ENCODE data around the gene SMYD4. TPM values are rescaled to one million over a fixed set of nuclear protein-coding genes. Genes with fewer than 3 reads are reported as not detected.

Gene SMYD4
- total RNA-seq, 1 experiment from 2014 or later: 32.1 TPM

DNA sequence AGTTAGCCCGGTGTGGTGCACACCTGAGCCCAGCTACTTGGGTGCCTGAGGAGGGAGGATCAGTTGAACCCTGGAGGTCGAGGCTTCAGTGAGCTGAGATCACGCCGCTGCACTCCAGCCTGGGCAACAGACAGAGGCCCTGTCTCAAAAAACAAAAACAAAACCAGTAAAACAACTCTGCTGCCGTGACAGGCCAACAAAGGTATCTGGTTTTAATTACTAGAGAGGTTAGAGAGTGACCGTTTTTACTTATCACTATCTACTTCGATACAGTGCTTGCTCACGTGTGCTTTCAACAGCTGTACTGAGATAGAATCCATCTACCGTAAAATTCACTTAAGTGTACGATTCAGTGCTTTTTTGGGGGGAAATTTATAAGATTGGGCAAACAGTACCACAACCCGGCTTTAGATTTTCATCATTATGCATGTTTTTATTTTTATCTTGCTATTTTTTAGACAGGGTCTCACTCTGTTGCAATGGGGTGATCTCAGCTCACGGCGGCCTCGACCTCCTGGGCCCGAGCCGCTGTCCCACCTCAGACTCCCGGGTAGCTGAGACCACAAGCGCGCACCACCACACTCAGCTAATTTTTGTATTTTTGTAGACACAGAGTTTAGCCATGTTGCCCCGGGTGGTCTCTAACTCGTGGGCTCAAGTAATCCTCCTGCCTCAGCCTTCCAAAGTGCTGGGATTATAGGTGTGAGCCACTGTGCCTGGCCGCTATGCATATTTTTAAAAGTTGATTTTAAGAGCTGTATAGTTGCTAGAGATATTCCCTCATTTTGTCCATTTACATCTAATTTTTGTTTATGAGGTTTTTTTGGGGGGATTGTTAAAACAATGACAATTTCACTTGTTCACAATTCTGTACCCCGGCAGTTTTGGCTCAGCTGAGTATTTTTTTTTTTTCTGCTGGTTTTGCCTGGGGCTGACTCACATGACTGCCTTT is 36.9 kb downstream of the SMYD4 start:
- H3K27me3 Mint-ChIP-seq (ENCODE audit: insufficient read depth, unreplicated experiment): no peaks in the 10 kb centered on the region
- intact Hi-C loops (cut with micrococcal nuclease; ENCODE audit: unreplicated experiment): no loop called here
- no peaks in the 10 kb centered on the region for H3K9me3 Mint-ChIP-seq (ENCODE audit: unreplicated experiment)
- CTCF ChIA-PET: interaction anchor here (0.6 kb wide), 1 partner anchor 69 kb away, joined by 6 read pairs; no protein-coding TSS in a partner anchor
- POLR2A ChIA-PET: no interaction called here
- H3K27ac Mint-ChIP-seq (ENCODE audit: unreplicated experiment): no peak overlapping the region
- peaks cover 40% of the 10 kb centered on the region for H3K36me3 Mint-ChIP-seq (ENCODE audit: insufficient read depth, unreplicated experiment)
- DNase-seq: no peak
- no peak for TF ChIP-seq CTCF (IDR thresholded peaks at IDR 0.05; ENCODE audit: insufficient read depth in 1 of 2, low read depth in 1 of 2, low read length in 1 of 2, severe bottlenecking in 1 of 2, unreplicated experiment in 1 of 2)
- Histone ChIP-seq H3K4me1 (no peaks in the 10 kb centered on the region), H3K27me3 (replicated peaks; ENCODE audit: control insufficient read depth, insufficient read depth, low read length) (no peaks in the 10 kb centered on the region), H3K36me3 (ENCODE audit: control insufficient read depth, insufficient read depth, low read length) (no peaks in the 10 kb centered on the region), H3K9me3 (no peaks in the 10 kb centered on the region), H3K4me3 (ENCODE audit: low read depth, low read length) (no peak overlapping the region)
- H3K4me1 Mint-ChIP-seq (ENCODE audit: low read depth, unreplicated experiment): no peaks in the 10 kb centered on the region
- H3K4me3 Mint-ChIP-seq (ENCODE audit: unreplicated experiment): no peak overlapping the region
- no TSS peak for BruUV-seq (replicated peaks)

- Mint-ChIP-seq H3K4me1 (ENCODE audit: low read depth, unreplicated experiment) (no peaks in the 10 kb centered on the region), H3K27me3 (ENCODE audit: insufficient read depth, unreplicated experiment) (no peaks in the 10 kb centered on the region), H3K9me3 (ENCODE audit: unreplicated experiment) (no peaks in the 10 kb centered on the region), H3K27ac (ENCODE audit: unreplicated experiment) (no peak overlapping the region), H3K36me3 (ENCODE audit: insufficient read depth, unreplicated experiment) (peaks cover 30% of the 10 kb centered on the region), H3K4me3 (ENCODE audit: unreplicated experiment) (no peak overlapping the region)
- intact Hi-C loops (cut with micrococcal nuclease; ENCODE audit: unreplicated experiment): no loop called here
- Histone ChIP-seq H3K36me3 (ENCODE audit: control insufficient read depth, insufficient read depth, low read length) (peaks cover 2% of the 10 kb centered on the region; the same call in 1 of the 2 replicates), H3K4me1 (no peaks in the 10 kb centered on the region), H3K27me3 (replicated peaks; ENCODE audit: control insufficient read depth, insufficient read depth, low read length) (no peaks in the 10 kb centered on the region), H3K9me3 (no peaks in the 10 kb centered on the region), H3K4me3 (ENCODE audit: low read depth, low read length) (no peak overlapping the region)
- DNase-seq: no peak
- POLR2A ChIA-PET: no interaction called here
- no TSS peak for BruUV-seq (replicated peaks)
- CTCF ChIA-PET: no interaction called here
- no peak for TF ChIP-seq CTCF (IDR thresholded peaks at IDR 0.05; ENCODE audit: insufficient read depth in 1 of 2, low read depth in 1 of 2, low read length in 1 of 2, severe bottlenecking in 1 of 2, unreplicated experiment in 1 of 2)
These were observed 39.8 kb downstream of the SMYD4 start for GRCh38 chr17:1789936-1790335.

DNA sequence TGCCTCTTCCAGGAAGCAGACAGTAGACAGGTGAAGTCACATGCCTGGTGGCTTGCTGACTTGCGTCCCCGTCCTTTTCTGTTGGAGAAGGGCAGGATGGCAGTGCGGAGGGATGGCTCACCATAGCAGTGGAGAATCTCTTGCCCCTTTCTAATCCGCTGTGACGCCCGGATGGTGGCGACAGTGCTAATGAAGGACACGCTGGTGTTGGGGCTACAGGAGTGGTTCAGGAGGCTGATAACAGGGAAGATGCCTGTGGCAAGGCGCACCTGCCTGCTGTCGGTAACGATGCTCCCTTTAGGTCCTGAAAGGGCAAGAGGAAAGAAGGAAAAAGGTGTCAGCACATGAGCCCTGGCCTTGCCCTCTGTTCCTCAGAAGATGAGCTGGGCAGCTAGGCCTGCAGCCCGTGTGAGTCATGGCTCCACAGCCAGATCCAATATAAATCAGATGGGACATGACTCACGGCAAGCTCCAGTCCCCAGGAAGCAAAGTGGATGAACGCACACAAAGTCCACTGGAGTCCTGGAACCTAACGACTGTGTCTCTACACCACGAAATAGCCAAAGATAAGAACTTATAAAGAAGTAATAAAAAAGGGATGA is 42.3 kb downstream of the SMYD4 start:
- no peak for DNase-seq
- no peaks in the 10 kb centered on the region for H3K9me3 Mint-ChIP-seq (ENCODE audit: unreplicated experiment)
- no peaks in the 10 kb centered on the region for H3K9me3 ChIP-seq
- peaks cover 2% of the 10 kb centered on the region; the same call in 1 of the 2 replicates for H3K36me3 ChIP-seq (ENCODE audit: control insufficient read depth, insufficient read depth, low read length)
- H3K4me1 Mint-ChIP-seq (ENCODE audit: low read depth, unreplicated experiment): no peaks in the 10 kb centered on the region
- BruUV-seq (replicated peaks): no TSS peak
- peaks cover 4% of the 10 kb centered on the region; the same call in 1 of the 2 replicates for H3K4me1 ChIP-seq
- H3K4me3 Mint-ChIP-seq (ENCODE audit: unreplicated experiment): no peak overlapping the region
- POLR2A ChIA-PET: interaction anchor here (0.6 kb wide), 1 partner anchor 70 kb away, joined by 3 read pairs; no protein-coding TSS in a partner anchor
- no peak overlapping the region for H3K4me3 ChIP-seq (ENCODE audit: low read depth, low read length)
- no peaks in the 10 kb centered on the region for H3K27me3 Mint-ChIP-seq (ENCODE audit: insufficient read depth, unreplicated experiment)
- H3K27ac Mint-ChIP-seq (ENCODE audit: unreplicated experiment): peak overlapping the region; percentile 10
- TF ChIP-seq CTCF (IDR thresholded peaks at IDR 0.05; ENCODE audit: insufficient read depth in 1 of 2, low read depth in 1 of 2, low read length in 1 of 2, severe bottlenecking in 1 of 2, unreplicated experiment in 1 of 2): no peak
- H3K27me3 ChIP-seq (replicated peaks; ENCODE audit: control insufficient read depth, insufficient read depth, low read length): no peaks in the 10 kb centered on the region
- peaks cover 45% of the 10 kb centered on the region for H3K36me3 Mint-ChIP-seq (ENCODE audit: insufficient read depth, unreplicated experiment)
- CTCF ChIA-PET: interaction anchor here (0.7 to 1.0 kb wide), 4 partner anchors 66 to 158 kb away, joined by 3 read pairs; no protein-coding TSS in a partner anchor
- intact Hi-C loops (cut with micrococcal nuclease; ENCODE audit: unreplicated experiment): no loop called here

Data from Caco-2 (cell line).